NCI-H1092 (cell line): ENCODE measurements around the gene SLC13A2.

Source experiments
- DNase-seq: peaks from one replicate; lab custom pipeline; 2025; lab: John Stamatoyannopoulos, UW

Gene SLC13A2

DNA sequence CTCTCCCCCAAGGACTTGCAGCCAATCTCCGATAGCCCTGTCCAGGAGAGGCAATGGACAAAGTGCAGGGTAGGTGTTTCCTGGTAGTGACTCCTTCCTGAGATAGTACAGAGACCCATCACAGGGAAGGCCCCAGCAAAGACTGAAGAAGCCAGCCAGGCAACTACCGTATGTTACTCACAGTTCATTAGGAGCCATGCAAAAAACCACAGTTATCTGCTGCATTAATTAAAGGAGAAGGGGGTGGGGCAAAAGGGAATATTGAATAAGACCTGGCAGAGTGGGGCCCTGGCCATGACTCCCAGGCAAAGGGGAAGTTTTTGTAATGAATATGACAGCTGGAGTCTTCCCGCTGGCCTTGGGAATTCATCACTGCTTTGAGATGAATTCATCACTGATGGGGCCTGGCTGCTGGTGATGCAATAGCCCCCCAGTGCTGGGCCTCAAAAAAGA, 2.5 kb upstream of the SLC13A2 start:
- no peak for DNase-seq

DNA sequence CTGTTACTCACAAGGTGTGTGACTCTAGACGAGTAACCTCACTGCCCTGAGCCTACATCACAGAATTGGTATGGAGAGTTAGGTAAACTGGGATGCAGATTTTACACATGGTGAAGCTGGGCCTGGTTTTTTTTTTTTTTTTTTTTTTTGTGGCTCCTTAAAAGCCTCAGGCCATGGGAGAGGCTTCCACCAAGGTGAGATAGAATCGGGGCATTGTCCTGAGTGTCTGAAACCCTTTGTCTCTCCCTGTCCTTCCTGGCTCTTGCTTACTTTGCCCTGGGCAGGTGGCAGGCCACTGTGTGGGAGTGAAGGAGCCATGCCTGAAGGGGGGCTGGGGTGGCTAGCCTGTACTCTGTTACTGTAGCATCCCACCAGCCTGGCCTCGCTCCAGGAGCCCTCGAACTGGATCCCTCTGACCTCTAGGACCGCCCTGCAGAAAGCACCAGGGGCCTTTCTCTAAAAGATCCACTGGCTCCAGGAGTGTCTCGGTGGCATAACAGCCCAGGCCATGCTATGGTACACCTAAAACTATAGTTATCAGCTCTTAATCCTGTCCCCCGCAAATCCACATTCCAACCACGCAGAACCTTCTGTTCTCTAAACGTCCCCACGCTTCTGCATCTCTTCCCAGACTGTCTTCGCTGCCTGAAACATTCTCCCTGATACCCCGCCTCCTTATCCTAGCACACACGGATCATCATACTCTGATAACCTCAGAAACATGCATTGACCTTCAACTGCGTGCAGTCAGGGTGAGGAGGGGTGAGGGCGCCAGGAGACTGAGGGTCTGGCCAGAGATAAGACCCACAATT, 1.7 kb upstream of the SLC13A2 start:
- no peak for DNase-seq

DNA sequence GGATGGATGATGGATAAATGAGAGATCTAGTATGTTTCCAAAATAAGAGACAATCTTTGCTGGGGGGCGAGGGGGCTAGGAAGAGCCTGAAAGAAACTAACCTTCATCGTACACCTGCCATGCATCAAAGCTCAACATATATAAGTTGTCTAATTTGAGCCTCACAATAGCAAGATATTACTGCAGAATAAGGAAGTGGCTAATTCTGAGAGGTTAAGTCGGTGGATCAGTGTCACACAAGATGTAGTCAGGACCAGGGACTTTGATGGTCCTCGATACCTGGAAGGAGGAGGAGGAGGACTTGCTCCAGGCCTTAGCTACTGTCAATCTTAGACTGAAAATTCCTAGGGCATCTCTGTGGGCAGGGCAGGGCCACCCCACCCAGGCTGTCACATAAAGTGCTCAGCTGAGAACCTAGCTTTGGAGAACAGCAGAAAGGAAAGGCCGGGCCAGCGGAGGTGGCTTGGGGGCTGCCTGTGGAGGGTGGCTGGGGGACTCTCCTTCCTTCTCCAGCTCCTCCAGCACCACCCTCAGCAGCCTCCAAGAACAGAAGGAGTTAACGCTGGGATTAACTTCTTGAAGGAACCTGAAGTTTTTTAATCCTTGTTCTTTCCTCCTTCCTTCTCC, 460 bp upstream of the SLC13A2 start:
- DNase-seq = no peak

DNA sequence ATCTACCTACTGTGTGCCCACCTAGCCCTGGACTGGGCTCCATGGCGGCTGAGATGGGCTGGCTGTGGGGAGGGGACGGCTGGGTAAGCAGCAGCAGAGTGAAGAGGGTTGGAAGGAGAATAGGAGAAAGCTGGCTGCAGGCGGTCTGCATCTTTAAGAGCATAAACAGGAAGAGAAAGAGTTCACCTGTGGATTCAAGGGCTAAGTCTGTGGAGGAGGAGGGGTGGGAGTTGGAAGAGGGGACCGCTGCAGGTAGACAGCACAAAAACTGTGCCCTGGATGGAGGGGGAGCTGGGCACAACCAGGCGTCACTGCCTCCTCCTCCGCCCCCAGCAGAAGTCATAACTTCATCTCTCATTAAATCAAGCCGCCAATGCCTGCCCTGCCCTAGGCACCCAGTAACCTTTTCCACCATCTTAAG, 677 bp downstream of the SLC13A2 start:
- no peak for DNase-seq

DNA sequence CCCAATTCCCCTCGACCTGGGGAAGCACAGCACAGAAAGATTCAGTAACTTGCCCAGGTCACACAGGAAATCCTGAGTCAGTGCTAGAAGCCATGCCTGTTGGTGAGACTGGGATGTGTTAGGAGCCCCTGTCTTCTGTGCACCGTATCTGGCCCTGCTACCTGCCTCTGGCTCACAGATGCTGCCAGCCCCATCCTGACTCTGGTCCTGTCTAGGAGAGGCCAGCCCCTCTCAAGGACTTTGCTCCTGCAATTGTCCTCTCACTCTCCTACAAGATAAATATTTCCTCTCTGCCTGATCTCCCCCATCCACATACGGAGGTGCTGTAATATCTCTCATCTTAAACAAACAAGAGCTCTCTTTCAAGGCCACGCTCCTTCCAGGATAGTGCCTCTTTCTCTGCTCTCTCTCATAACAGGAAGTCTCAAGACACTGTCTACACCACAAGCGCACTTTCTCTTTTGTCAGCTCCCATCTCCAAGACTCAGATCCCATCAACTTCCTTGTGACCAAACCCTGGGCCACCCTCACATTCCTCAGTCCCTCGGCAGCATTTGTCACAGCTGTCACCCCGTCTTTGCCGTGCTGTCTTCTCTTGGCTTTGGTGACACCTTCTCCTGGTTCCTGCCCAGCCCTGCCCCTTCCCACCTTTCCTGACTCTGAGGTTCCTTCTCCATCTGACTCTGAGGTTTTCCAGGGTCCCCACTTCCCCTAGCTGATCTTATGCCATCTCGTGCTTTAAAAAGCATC, 1.9 kb downstream of the SLC13A2 start:
- no peak for DNase-seq

DNA sequence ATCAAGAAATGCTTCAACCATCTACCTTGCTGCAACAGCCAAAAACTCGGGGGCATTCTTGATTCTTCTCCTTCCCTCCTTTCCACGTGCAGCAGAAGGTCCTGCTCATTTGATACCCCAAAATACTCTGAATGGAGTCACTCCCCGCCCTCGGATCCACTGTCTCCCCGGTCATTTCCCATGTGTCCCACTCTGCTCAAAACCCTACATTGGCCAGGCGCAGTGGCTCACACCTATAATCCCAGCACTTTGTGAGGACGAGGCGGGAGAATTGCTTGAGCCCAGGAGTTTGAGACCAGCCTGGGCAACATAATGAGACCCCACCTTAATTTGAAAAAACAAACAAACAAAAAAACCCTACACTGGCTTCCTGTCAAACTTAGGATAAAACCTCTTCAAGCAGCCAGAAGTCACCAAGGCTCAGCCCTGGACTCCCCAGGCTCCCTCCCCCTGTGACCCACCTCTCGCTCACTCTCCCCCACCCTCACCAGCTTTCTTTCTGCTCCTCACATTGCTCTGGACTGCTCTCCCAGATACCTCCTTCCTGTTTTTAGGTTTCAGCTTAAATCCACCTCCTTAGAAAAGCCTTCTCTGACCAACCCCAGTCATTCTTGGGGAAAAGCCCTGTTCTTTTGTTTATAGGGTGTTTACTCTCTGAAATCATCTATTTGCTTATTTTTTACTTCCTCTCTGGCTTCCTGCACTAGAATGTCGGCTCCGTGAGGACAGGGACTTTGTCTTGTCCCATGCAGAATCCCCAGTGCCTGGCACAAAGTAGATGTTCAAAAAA, 2.8 kb downstream of the SLC13A2 start:
- DNase-seq = no peak

DNA sequence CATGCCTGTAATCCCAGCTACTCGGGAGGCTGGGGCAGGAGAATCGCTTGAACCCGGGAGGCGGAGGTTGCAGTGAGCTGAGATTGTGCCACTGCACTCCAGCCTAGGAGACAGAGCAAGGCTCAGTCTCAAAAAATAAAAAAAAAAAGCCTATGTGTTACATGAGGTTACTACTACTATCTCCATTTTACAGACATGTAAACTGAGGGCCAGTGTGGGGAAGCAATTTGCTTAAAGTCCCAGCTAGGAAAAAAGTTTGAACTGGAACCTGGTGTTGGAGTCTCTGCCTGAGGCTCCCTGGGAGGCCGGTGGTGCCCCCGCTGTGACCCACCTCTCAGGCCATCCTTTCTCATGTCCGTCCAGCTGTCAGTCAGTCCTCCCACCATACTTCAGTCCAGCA, 4.5 kb downstream of the SLC13A2 start:
- DNase-seq = no peak

DNA sequence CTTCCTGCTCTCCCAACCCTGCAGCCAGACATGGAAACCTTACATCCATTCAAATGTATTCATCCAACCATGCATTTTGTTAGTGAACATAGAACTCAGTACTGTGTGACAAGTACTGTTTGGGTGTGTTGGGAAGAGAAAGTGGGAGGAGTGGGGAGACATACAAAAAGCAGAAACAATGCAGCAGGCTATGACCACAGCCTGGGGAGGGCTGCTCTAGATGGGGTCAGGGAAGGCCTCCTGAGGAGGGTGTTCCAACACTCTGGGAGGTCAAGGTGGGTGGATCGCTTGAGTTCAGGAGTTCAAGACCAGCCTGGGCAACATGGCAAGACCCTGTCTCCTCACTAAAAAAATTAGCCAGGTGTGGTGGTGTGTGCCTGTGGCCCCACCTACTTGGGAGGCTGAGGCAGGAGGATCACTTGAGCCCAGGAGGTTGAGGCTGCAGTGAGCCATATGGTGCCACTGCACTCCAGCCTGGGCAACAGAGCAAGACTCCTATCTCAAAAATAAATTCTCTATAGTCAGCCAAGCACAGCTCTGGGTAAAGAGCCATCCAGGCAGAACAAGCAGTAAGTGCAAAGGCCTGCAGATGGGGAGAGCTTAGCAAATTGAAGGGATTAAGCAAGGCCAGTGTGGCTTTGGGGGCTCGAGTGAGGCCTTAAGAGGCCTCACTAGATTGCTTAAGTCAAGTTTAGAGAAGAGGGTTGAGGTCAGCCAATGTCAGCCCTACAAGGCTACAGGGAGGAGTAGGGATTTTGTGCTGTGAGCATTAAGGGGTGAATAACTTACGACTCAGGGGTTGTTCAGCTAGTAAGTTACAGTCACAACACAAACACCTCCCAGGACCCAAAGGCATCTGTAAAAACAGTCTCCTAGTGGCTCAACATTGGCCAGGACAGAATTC, 5.5 kb downstream of the SLC13A2 start:
- DNase-seq = no peak

DNA sequence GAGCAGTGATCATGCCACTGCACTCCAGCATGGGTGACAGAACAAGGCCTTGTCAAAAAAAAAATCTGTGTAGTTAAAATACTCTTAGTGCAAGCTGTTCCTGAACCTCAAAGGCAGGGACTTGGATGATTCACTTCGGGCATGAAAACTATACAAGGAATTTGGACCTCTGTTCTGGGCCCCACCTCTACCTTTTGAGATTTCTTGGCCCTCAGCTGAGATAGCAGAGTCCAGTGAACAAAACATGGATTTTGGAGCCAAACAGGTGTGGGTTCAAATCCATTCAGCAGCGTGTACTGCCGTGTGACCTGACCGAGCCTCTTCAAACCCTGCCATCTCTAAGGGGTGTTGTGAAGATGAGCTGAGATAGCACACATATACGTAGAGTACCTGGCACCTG, 6.8 kb downstream of the SLC13A2 start:
- DNase-seq = no peak

DNA sequence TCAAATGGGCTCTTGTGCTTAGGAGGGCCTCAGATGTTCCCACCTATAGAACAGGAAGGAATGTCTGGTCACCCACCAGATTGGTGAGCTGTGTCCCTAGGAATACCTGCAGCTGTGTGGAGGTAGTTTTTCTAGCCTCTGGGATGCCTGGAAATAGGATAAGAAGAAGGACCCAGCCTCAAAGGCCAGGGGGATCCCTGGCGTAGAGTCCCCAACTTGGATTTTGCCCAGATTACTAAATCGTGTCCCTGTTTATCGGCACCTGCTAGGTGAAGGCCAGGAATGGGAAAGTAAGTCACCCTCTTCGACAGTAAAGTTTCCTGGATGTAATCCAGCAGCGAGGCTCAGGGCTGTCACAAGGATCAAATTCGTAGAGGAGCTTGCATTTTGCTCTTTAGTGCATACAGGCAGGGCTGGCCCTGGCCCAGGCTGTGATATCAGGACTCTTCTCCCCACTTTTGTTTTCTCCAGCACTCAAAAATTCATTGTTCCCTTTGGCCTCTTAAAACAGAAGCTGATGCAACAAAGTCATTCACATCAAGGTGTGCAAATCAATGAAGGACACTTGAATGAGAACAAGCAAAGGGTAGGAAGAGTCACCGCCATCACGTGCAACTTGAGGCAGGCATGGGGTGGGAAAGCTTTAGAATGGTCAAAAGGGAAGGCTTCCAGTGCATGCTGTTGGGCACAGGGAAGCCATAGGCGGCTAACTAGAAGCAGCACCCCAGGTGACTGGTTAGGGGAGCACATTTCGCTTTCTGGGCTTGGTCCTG, 7.5 kb downstream of the SLC13A2 start:
- no peak for DNase-seq

DNA sequence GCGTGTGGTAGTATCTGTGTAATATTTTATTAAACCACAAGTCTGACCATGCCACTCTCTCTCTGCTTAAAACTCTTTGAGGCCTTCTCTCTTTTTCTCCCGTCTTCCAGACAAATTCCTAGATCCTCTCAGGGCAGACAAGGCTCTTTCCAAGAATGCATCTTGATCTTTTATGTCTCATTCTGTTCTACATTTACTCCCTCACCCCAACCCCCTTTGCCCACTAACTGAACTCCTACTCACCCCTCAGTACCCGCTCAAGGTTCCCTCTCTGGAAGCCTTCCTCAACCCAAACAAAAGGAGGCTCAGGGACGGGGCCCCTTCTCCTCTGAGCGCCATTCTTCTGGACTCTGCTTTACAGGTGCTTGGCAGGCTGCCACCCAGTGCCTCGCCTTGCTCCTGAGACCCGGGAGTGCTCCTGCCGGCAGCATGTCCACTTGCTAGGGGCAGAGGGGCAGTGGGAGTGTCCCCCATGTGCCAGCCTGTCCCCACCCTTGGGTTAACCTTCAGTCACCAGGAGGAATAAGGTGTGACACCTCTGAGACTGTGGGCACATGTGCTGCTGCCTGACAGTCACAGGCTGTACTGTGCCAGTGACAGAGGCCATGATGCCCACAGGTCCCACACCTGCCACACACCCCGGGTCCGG, 9.2 kb downstream of the SLC13A2 start:
- DNase-seq = no peak

DNA sequence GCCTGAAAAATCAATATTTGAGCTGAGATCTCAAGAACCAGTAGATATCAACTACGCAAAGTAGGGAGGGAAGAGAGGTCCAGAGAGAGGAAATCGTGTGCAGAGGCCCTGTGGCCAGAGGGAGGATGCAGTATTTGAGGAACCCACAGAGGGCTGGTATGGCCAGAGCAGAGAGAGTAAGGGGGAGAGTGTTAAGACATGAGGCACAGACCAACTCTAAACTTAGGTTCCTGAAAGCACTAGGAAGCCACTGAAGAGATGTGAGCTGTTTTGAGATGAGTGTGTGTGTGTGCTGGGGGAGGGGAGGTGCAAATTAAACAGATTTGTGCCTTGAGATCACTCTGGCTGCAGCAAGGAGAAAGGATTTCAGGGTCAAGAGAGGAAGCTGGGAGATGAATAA, 10.9 kb downstream of the SLC13A2 start:
- no peak for DNase-seq

DNA sequence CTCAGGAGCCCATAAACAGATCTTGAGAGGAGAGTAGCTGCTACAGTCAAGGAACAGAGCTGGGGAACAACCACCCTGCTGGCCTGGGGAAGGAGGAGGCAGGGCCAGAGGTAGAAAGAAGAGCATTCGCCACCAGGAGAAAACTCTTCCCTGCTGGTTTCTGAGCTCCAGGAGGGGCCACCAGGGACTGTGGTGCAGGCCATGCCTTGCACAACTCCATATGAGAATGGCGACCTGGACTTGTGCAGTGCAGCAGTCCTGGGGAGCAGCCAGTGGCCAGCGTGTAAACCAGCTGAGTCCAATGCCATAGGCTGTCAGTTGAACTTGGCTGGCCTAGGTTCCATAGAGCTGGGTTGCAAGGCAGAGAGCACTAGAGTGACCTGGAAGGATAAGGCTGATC, 11.6 kb downstream of the SLC13A2 start:
- DNase-seq = no peak

DNA sequence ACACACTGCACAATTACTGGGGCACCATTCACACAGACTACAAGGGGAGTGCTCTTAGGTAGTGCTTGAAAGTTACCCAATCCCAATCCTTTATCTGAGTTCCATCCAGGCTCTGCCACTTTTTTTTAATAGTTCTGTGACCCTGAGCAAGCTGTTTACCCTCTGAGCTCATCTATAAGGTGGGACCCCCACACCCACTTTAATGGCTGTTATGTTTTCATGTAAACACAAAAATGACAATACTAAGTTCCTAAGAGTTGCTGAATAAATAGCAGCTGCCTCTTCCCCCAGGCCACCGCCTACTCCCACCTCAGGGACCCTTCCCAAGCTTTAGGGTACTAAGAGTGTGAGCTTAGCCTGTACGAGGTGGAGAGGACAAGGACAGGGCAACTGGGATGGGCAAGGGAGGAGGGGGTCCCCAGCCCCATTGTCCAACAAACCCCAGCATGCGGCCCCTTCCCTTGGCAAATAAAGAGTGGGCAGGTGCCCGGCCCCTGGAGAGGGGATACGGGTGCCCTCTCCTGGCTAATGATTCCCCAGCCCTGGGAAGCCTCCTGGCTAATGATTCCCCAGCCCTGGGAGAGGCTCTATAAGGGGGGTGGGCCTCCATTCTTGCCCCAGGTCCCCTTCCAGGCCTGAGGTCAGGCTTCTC, 14.6 kb downstream of the SLC13A2 start:
- no peak for DNase-seq

DNA sequence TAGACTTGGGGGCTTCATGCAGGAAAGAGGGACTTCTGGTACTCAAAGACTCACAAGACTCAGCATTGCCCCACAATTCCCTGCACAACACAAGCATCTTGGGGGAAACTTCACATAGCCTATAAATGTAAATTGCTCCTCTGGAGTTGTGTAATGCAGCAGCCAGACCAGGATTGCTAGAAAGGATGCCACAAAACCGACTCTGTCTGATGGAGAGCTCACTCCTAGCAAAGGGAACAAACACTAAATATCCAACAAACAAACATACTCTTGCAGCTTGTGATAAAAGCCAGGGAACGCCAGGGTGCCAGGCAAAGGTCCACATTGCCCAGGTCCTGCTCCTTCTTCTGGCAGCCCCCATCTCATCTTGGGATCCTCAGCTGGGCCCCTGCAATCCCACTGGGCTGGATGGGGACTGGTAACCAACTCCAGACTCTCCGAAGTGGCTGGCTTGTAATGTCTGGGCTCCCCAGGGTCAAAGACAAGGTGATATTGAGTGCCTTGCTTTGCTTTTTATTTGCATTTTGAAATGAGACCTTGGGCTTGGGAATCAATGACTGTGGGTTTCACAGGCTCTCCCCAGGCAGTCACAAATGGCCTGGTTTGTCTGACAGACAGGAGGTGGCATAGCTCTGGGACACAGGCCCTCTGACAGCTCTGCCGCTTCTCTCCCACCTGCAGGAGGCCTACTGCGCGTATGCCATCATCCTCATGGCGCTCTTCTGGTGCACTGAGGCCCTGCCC, 15.3 kb downstream of the SLC13A2 start:
- no peak for DNase-seq

DNA sequence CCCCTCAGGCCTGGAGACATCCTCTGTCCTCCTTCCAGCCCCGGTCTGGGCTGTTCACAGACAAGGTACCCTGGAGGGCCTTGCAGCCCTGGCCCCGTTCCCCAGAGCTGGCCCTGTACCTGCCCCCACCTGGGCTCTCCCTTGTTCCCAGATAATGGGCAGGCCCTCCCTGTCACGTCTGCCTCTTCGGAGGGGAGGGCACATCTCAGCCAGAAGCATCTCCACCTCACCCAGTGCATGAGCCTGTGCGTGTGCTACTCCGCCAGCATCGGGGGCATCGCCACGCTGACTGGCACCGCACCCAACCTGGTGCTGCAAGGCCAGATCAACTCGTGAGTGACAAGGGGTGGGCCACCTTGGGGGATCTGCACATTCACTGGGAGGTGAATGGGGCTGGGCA, 17.8 kb downstream of the SLC13A2 start:
- no peak for DNase-seq

DNA sequence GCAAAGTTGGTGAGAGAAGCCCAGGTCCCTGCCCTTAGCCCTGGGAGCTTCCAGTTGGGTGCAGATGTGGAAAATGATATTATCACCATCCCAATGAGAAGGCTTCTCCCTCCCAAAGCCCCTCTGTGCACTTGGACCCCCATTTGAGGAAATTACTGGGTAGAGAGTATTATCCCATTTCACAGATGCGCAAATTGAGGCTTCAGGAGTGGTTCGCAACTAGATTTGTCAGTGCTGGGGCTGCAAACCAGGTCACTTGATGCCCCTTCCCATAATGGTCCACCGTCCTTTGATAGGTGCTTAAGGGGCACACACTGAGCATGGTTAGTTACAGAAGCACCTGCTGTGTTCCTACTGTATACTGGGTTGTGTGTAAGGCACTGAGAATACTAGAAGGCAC, 18.4 kb downstream of the SLC13A2 start:
- DNase-seq = no peak
